ENCODE results near the gene PPP1R12B.
"Not testable (repeated sequence)": the region's sequence is repeated elsewhere in the genome, so short reads cannot be mapped to it uniquely, and the experiment has no call there.

PPP1R12B gene

DNA sequence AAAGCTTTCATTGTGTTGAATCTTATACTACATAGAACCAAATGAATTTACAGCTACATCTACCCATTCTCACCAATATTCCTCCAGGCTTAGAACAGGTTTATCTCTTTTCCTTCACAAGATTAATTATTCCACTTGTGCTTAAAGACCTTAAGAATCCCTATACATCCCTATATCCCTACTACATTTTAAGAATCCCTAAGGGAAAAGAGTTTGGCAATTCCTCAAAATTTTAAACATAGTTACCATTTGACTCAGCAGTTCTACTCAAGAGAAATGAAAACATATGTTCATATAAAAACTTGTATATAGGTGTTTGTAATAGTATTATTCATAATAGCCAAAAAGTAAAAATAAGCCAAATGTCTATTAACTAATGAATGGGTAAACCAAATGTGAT is 140.6 kb downstream of the PPP1R12B start:
- not testable (repeated sequence) for DNase-seq

DNA sequence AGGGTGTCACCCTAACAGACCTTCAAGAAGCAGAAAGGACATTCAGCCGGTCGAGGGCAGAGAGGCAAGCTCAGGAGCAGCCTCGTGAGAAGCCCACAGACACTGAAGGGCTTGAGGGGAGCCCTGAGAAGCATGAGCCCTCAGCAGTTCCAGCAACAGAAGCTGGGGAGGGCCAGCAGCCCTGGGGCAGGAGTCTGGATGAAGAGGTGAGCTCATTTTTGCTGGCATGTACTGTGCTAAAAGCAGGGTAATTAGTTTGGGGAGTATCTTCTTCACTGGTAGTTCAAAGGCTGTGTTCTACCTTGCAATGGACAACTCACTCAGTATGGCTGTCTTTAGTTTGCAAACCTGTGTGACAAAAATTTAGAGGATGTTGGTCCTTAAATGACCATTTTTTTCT is 144.6 kb downstream of the PPP1R12B start:
- not testable (repeated sequence) for DNase-seq

DNA sequence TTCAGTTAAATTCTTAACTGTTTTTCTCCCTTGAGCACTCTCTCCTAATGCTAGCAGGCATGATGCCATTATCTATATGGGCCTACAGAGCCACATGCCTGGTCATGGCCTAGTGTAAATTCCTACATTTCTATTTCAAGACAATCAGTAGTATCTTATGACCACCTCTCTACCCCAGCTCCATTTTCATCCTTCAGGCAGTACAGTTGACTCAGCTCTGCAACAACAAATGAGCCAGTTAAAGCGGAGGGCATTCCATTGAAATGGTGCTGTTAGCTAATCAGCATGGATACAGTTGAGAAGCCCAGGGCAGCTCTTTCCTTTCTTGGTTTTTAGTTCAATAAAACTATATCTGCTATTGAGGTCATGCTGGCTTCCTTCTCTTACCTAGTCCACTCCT is 150.0 kb downstream of the PPP1R12B start:
- DNase-seq, result no peak

DNA sequence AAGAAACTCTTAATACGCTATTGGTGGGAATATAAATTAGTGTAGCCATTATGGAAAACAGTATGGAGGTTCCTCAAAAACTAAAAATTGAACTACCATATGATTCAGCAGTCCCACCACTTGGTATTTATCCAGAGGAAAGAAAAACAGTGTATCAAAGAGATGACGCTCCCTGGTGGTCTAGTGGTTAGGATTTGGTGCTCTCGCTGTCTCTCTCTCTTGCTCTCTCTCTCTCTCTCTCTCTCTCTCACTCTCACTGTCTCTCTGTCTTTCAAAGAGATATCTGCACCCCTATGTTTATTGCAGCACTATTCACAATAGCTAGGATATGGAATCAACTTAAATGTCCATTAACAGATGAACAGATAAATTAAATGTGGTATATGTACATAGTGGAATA is 151.5 kb downstream of the PPP1R12B start:
- not testable (repeated sequence) for DNase-seq

DNA sequence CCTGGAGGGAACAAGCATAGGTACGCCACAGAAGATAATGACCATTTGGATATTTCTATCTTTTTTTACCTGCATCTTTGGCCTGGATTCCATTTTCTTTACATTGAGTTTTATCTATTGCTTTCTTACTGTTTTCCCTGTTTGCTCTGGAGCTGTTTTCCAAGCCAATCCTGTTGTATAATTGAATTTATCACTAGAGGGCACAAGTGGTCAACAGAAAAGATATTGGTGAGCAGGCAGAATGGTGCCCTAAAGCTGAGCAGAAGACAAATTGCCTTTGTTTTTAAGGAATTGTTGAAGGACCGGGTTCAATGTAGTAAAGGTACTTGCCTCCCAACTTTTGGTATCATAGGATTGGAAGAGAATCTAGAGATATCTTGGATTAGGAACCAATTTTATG is 152.8 kb downstream of the PPP1R12B start:
- peak; percentile 40 to 63 (median 44) for DNase-seq

DNA sequence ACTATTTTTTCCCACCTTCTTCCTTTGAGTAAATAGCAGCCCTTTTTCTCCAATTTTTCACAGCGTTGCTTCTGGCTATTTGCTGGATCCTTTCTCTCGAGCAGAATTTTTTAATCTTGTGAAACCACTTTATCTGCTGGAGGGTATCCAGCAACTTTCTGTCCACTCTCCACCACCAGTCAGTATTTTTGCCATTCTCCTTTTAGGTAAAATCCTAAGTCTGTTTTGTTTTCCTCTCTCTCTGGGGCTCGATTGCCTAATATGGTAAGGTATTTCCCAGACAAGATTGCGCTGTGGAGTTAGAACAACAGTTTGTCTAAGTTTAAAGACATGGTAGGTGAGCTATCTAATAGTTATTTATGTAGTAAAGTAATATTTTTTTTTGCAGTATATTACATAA is 156.9 kb downstream of the PPP1R12B start:
- no peak for DNase-seq

DNA sequence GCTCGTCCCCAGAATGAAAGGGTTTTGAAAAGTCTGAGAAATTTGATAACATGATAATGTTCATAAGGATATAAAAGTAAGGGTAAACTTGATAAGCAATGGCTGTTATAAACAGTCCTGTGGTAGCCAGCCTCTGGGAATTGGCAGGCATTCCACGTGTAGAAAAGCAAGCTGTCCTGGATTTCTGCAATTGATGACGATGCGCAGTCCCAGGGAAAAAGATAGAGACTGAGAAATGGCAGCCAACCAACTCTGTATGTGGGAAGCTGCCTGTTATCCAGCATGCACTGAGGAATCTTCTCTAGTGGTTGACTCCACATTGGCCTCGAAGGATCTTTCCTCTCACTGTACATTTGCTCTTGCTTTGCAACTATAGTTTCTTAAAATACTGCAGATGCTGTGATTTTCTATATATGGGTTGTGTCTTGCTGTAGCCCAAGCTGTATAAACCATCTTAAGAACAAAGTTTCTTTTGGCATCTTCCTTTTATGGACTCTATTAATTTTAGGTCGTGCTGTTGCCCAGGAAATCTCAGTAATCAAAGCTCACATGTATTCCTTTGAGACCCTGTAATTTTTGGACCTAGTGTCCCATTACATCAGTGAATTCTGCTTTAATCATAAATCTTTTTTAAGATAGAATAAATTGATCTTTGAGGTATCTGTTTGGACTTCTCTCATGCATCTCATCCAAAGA is 157.5 kb downstream of the PPP1R12B start:
- not testable (repeated sequence) for DNase-seq

DNA sequence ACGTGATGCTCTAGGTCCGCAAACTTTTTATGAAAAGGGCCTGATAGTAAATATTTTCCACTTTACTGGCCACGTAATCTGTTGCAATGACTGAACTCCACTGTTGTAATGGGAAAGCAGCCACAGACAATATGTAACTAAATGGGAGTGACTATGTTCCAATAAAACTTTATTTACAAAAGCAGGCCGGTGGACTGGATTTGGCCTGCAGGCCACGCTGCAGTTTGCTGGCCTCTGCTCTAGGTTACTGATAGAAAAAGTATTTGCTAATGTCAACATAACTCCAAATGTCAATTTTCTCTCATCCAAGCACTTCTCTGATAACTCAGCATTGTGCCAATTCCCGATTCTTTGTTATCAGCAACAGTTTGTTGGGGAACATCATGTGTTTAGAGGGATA is 160.4 kb downstream of the PPP1R12B start:
- DNase-seq, result not testable (repeated sequence)

DNA sequence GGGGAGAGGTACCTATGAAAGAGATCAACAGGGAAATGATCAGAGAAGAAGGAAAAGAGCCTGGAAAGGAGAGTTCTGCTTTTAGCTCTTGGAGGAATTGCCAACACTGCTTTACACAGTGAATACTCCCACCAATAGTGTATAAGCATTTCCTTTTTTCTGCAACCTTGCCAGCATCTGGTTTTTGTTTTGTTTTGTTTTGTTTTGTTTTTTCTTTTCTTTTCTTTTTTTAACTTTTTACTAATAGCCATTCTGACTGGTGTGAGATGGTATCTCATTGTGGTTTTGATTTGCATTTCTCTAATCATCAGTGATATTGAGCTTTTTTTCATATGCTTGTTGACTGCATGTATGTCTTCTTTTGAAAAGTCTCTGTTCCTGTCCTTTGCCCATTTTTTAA is 165.4 kb downstream of the PPP1R12B start:
- peak in 2 of 3 donors; percentile 5 to 27 for DNase-seq

DNA sequence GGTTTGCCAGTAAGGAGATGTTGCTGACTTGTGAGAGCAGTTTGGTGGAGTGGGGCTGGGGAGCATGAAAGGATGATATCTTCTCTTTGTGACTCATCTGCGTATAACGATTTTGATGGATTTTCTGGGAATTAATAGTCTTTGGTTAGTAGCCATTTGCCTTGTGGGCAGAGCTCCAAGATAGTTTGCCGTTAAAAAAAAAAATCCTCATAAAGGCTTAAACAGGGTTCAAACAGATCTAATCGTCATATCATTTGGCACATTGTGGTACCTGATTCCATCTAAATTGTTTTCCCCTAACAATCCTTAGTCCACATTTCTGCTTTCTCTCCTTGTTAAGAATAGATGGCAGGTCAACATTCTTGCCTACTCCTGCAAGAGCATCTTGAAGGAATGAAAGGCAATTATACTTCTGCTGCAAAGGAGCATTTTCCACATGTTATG is 168.0 kb downstream of the PPP1R12B start:
- DNase-seq, result no peak

DNA sequence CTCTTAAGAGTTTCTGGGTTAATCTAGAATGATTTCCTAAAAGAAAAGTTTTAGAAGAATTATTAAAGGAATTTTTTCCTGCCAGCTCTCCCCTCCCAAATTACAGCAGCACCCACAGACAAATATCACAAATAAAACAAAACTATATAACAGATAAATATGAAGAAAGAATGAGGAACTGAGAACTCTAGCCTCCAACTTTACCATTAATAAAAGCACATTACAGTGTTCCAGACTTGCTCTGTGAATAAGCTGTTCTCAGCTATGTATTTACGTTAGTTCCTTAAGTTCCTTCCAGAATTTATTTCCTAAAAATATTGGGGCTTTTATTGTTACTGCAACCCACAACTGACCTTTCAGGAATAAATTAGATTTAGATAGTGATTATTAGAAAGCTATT is 168.6 kb downstream of the PPP1R12B start:
- DNase-seq, result not testable (repeated sequence)

DNA sequence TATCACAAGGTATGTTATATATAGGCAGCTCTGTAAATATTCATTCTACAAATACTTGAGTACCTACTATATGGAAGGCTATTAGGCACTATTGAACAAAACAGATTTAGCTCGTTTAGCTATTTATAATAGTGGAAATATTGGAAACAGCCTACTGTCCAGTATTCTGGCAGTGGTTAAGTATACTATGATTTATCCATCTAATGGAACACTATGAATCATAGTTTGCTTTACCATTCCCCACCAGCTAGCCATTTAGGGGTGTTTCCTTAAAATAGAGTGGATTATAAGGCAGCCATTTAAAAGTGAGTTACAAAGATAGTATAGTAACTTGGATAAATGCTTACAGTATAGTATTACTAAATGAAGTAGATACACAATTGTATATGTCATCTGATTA is 169.7 kb downstream of the PPP1R12B start:
- not testable (repeated sequence) for DNase-seq

DNA sequence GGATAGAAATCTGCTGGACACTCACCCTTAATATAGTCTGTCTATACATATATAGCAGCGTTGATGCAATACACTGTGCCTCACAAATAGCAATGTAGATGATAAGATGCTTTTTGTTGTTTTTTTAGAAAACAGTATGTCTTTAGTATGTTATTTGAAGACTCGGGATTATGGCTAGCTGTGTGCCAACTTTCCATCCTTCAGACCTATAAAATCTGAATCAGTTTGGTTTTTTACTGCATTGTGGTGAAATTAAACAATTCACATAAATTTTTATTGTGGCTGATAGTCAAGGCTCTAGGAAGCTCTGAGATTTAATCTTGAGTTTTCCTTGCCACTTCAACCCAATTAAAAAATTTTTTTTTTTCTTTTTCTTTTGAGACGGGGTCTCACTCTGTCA is 170.4 kb downstream of the PPP1R12B start:
- not testable (repeated sequence) for DNase-seq

DNA sequence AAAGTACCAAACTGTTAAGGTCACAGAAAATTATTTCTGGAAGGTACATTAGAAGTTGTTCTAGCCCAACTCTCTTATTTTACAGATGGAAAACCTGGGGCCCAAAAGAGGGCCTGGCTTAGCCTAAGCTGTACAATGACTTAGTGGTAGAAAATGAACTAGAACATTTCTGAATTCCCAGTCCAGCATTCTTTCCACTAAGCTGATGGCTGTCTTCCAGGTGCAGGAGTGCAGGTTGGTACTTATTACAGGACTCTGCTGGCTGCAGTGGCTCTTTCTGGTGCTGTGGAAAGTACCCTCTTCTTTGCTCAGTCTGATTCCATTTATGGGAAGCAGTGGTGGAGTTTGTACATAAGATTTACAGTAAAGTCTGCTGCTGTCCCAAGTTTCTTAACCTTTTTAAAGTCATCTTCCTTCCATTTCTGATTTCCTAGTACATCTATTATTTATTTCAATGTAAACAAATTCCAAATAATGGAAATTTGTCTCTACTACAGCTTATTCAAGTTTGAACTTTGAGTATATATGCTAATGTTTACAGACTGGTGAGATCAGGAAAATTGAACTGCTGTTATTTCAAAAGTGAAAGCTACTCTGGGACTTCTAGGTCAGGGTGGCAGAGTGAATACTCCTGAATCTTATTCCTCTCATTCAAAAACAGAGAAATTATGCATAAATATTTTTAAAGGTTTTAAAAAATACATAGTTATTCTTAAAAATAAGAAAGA is 171.8 kb downstream of the PPP1R12B start:
- DNase-seq, result not testable (repeated sequence)

DNA sequence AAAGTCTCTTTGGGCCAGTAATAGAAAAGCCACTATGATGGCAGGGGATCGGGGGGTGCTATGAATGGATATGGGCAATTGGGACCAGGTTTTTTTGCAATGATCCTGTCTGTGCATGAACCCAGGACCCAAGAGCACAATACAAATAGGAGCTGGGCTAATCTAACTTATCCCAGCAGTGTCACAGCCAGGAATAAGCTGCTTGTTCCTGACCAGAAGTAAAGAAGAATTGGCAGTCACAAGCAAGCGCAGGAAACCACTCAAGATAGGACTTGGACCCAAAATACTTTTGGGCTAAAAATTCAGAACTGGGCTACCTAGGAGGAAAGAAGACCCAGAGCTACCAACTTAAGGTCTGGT is 172.3 kb downstream of the PPP1R12B start:
- not testable (repeated sequence) for DNase-seq

DNA sequence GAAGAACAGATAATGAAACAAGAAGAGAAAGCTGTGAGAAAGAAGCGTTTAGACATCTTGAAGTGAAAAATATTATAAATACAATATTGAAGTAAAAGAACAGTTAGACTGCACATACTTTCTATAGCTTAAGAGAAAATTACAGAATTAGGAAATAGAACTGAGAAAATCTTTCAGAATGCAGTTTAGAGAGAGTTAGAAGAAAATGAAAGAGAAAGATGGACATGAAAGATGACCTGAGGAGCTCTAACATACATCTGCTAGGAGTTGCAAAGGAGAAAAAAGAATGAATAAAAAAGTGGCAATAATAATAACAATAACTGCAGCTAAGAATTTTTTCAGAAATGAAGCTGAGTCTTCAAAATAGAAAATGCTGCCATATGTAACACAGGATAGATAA is 173.0 kb downstream of the PPP1R12B start:
- not testable (repeated sequence) for DNase-seq

DNA sequence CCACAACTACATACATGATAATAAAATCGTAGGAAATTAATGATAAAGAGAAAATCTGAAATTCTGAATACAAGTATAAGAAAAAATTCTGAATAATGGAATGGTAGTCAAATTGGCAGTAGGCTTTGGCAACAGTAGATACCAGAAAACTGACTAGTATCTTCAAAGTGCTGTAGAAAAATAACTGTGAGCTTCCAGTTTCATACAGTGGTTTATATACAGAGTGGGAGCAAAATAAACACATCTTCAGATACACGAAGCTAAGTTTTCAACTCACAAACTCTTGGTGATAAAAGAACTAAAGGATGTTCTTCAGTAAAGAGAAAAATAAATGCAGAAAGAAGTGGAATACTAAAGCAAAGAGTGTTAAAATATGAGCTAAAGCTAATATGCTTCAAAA is 173.4 kb downstream of the PPP1R12B start:
- no peak for DNase-seq

DNA sequence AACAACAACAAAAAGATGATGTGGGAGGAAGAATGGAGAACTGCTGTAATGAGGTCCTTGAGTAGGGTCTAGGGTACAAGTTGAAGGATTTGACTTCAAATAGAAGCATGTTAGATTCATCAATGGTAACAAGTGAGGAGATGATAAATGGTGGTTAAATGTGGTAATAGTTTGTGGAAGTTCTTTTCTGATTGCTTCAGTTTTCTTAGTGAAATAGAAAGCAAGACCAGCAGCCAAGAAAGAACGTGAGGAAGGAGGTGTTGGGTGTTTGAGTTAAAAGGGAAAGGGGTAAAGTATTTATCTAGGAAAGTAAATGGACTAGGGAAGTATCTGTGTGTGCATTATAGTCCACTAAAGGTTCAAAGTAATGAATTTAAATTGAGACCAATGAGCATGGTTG is 177.6 kb downstream of the PPP1R12B start:
- peak; percentile 4 to 47 (median 40) for DNase-seq

DNA sequence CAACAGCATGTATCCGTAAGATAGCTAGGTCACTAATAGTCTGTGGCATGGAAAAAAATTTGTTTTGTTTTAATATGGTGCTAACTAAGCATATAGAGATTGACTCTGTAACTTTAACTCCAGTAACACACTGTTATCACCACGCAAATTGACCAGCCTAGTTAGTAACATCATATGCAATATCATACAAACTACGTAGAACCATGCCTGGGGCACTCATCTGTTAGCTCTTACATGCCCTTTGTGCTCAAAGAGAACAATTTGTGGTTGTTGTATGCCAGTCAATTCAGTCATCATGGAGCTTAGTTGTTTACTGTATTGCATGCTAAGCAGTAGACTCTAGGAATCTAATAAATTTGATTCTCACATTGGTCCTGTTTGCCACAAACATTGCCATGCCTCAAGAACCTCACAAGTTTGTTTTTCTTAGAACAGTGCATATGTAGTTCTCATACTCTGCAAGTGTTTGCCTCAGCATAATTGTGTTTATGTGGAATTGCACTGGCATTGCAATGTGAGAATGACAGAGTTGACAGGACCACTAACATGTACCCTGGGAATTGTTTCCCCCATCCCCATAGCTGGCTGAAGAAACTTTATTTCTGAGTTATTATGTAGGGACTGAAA is 179.7 kb downstream of the PPP1R12B start:
- not testable (repeated sequence) for DNase-seq

DNA sequence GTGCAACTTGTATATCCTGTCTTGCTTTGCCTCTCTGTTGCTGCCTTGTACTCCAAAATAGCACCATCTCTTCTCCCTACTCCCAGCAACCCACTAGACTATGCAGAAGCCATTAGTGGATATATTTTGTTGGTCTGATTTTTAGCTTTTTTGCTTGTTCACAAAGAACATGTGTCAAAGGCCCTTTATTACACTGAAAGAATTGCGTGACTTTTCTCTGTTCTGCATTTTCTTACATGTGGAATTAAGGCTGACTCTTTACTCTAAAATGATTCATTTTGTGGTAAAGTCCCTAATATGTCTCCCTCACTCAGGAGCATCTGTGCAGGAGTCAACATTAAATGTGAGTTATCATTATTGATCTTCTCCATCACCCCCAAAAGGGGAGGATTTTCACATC is 182.2 kb downstream of the PPP1R12B start:
- DNase-seq, result peak; percentile 34 to 74 (median 67)

DNA sequence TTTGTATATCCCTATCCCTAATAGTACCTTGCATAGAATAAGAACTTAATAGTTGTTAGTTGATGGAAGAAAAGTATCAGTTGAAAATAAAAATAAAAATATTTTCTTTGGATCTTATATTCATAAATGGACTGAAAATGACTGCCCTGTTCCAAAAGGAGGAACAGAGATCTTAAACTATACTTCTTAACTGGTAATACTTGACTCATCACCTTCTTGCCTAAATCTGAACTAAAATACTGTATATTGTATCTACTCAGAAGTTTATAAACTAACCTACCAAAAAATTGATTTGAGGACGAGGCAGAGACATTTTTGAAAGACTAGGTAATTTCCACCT is 182.9 kb downstream of the PPP1R12B start:
- peak in 2 of 3 donors; percentile 54 to 55 for DNase-seq

DNA sequence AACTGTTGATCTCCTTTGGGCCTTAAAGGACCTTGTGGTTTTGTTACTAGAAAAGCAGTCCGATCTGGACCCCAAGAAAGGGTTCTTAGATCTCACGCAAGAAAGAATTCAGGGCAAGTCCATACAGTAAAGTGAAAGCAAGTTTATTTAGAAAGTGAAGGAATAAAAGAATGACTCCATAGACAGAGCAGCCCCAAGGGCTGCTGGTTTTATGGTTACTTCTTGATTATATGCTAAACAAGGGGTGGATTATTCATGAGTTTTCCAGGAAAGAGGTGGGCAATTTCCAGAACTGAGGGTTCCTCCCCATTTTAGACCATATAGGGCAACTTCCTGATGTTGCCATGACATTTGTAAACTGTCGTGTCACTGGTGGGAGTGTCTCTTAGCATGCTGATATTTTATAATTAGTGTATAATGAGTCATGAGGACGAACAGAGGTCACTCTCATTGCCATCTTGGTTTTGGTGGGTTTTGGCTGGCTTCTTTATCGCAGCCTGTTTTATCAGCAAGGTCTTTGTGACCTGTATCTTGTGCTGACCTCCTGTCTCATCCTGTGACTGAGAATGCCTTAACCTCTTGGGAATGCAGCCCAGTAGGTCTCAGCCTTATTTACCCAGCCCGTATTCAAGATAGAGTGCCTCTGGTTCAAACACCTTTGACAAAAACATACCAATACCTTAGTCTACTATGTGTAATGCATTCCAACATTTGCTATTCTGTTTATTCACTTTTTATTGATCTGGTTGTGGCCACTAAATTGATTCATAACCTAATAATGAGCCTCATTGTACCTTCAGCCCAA is 183.5 kb downstream of the PPP1R12B start:
- peak in 2 of 3 donors; percentile 35 to 50 for DNase-seq

DNA sequence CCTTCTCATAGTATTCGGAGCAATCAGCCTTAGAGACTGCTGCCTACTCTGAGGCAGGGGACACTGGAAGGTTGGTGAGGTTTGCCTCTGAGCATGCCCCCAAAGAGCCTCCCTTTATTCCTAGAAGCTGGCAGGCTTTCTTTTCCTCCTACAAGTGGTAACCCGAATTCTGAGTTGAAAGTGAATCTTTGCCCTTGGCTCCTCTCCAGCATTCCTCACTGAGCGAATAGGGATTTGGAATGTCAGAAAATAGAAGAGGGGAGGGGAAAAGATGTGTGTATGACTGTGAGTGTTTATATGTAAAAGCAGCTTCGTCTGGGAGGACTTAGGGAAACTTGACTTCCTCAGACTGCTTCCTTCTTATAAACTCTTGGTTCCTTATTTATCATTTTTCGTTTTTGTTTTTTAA is 190.7 kb downstream of the PPP1R12B start:
- peak; percentile 48 to 72 (median 64) for DNase-seq

Data from suppressor macrophage treated with lipopolysaccharide for 1 hour (primary cell).